GM10266 (cell line): ENCODE measurements around the gene KIAA1328.
"Not testable (repeated sequence)": the region's sequence is repeated elsewhere in the genome, so short reads cannot be mapped to it uniquely, and the experiment has no call there.

Experiments
- DNase-seq: peaks from one replicate; pipeline ENCODE4 v3.0.0; 2012; ENCODE audit errors: extremely low spot score
- CTCF ChIP-seq: IDR thresholded peaks from 2 replicates; pipeline ENCODE4 v1.5.1; 2012; ENCODE audit warnings: mild to moderate bottlenecking, low read depth; ENCODE audit not compliant: control insufficient read depth, insufficient read depth; ENCODE audit errors: missing control alignments

Gene KIAA1328

GRCh38 chr18:36851202-36851590, 22.3 kb downstream of the KIAA1328 start:
- no peak for DNase-seq
- TF ChIP-seq CTCF = no peak

GRCh38 chr18:36856815-36857214, 27.9 kb downstream of the KIAA1328 start:
- no peak for DNase-seq
- no peak for TF ChIP-seq CTCF

- DNase-seq = no peak
- TF ChIP-seq CTCF = no peak
Measured at GRCh38 chr18:36862182-36862581, 33.3 kb downstream of the KIAA1328 start.

- no peak for DNase-seq
- TF ChIP-seq CTCF = no peak
Measured at GRCh38 chr18:36867056-36867455, 38.1 kb downstream of the KIAA1328 start.

GRCh38 chr18:36871801-36872200, 42.9 kb downstream of the KIAA1328 start:
- no peak for TF ChIP-seq CTCF
- no peak for DNase-seq

GRCh38 chr18:36872329-36872728, 43.4 kb downstream of the KIAA1328 start:
- TF ChIP-seq CTCF = no peak
- DNase-seq = no peak

- not testable (repeated sequence) for DNase-seq
Measured at GRCh38 chr18:36873826-36874225, 44.9 kb downstream of the KIAA1328 start.

GRCh38 chr18:36879796-36880195, 50.9 kb downstream of the KIAA1328 start:
- not testable (repeated sequence) for DNase-seq
